ENCODE data around the gene POU3F3. TPM values are rescaled to one million over a fixed set of nuclear protein-coding genes. Genes with fewer than 3 reads are reported as not detected.
A peak's percentile ranks its signal among the peaks of the same experiment; 100 is the strongest.

The POU3F3 gene
- total RNA-seq, 1 donor from 2014 or later, result not detected

DNA sequence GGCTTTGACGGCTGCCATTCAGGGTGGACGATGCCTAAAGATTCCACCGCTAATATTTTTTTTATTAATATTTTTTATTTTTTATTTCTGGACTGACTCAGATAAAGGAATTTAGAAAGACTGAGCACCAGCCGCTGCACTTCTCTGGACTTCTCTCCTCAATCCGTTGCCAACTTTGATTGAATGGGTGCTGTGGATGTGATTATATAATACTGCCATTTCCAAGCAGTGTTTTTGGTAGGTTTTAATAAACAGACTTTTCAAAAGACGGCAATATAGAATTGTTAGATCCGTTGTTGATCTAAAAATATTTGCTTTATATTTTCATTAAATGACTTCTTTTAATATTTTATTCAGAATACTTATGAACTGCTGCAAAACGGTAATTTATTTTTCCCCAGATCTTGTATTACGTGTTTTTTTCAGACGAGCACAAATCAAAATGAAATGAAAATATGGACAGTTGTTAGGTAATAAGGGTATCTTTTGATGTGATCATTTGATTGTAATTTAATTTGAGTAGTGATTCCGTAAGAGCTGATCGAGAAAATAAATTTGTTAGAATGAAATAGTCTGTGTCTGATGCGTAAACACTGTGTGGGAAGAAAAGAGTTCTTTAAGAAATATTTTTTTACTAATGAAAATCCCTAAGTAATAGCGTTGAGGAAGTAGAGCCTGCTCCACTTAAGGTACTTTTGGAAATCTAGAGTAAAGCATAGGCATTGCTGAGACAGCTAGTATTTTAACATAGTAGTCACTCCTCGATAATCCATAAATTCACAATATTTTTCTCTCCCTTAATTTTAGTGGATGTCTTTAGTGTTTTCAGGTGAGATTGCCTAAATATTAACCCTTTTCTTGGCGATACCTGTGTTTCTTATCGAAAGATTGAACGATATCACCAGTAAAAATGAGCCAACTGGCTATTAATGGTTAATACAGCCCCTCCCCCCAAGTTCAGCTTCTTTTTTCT is 4.4 kb downstream of the POU3F3 start:
- intact Hi-C loops (cut with DNase I), result no loop called here
- DNase-seq (ENCODE audit: missing footprints) (no peak), ATAC-seq (no peak)

DNA sequence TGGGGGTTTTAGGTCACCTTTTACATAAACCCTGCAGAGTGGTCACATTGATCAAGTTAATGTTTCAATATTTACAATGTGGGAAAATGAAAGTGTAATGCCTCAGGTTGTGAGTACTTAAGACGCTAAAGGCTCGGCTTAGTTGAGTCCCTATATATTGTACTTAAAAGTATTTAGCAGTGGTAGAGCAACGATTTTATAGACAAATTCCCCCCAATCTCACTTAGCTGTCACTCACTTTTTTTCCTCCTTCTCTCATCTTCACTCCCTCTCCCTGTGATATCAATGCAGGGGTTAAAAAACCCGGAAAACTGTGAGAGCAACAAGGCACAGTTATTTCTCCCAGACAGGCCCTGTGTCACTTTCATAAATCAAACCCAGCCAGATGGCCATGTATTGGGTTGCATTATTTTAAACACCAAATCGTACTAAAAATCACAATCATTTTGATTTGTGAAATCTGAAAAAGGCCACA is 5.4 kb downstream of the POU3F3 start:
- intact Hi-C loops (cut with DNase I), result no loop called here
- DNase-seq (ENCODE audit: missing footprints) (no peak), ATAC-seq (no peak)

DNA sequence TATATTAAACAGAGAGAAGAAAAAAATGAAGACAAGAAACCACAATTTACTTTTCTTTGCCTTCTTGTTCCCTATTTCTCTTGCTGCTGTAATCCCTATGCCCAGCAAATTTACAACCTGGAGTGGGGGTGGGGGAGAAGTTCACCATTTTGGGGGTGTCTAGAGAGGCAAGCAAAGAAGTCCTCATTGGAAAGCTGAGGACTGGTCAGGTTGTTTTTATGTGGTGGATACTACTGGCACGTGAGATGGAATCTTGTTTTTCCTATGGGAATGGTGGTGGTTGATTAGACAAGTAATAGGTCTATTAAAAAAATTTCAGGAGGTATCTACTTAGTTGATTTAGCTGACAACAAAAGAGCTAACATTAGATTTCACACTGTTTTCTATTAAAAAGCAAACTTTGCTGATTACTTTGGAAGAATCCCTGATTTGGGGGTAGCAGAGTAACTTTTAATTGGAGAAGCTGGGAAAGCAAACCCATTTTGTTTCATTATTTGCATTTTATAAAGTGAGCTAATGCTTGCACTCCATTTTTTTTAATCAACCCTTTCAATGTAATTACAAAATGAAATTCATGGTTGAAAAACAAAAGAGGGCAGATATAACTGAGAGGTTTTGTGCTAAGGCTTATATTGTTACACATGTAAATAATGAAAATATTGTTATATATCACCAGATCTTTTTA is 6.0 kb downstream of the POU3F3 start:
- ATAC-seq (no peak), DNase-seq (ENCODE audit: missing footprints) (no peak)
- intact Hi-C loops (cut with DNase I), result no loop called here

DNA sequence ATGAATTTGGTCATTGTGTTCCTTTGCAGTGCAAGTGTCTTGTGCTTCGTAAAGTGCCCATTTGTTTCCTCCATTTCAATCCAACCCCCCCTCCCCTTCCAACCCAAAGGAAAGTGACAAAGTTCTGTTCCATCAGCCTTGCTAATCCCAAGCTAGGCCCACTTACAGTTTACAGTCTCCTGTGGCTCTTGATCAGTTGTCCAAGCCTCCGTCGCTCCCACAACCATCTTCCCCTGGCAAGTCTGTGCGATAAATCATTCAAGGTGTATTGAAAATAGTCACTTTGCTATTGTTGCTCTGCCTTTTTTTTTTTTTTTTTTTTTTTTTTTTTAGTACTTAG is 6.5 kb downstream of the POU3F3 start:
- DNase-seq (ENCODE audit: missing footprints), result no peak
- intact Hi-C loops (cut with DNase I), result no loop called here
- ATAC-seq, result no peak

DNA sequence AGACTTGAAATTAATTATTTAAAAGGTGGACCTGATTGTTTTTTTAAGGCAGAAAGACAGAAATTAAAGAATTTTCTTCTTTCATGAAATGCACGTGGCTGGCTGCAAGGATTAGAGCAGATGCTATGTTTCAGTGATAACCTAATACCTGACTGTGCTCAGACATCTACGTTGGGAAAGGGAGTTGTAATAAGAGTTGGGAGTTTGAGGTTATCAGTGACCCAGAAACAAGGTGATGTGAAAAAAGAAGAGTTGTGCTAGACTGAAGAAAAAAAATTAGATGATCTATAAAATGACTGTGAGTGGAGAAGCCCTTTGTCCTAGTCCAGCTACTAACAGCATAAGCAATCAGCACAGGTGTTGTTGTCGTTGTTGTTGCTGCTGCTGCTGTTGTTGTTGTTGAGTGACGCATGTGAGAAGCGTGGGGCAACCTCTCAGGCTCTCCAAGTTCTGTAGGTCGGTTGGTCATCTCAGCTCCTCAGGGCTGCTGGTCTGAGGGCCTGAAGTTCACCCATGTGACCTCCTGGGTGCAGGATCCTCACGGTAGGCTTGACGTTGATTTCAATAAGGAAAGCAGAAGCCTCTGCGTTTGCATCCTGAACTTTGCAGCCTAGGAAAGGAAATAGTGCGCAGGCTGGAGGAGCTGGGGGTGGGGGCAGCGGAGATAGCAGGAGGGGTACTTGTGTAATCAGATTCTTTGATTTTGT is 7.6 kb downstream of the POU3F3 start:
- intact Hi-C loops (cut with DNase I), result no loop called here
- no peak for DNase-seq (ENCODE audit: missing footprints)
- ATAC-seq, result no peak

DNA sequence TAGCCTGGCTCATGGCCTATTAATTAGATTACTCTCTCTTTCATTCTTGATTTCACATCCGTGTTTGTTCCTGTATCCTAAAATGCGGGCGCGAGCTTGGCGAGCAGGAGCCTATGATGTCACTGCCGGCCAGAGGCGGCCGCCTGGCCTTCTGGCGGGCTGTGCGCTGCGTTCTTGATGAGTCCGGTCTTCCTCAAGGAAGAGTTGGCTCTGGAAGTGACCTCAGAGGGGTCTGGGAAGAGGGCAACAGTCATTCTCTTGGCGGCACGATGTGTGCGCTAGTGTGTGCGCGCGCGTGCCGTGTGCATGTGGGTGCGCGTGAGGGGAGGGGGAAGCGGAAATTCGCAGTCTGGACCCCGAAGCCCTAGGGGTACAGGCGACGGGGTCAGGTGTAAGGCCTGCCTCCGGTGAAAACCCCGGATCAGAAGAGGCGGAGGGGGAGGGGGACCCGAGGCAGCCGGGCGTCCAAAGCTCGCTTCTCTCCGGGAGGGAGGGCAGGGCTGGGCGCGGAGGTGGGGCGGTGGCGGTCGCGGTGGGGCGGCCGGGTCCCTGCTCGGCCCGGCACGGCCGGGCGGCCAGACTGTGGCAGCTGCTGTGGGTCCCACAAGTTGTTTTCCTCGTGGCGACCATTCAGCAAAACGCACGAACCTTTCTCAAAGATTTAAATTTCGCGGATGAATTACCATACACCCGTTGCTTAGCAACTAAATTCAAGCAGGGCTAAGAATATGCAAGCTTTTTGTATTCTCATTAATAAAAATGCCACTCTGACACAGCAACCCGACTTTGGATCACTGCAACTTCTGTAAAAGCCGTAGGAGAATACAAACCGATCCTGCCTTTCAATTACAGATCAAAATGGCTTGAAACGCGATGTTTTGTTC is 8.4 kb downstream of the POU3F3 start:
- no peak for ATAC-seq
- intact Hi-C loops (cut with DNase I), result no loop called here
- peak; percentile 58 for DNase-seq (ENCODE audit: missing footprints)

DNA sequence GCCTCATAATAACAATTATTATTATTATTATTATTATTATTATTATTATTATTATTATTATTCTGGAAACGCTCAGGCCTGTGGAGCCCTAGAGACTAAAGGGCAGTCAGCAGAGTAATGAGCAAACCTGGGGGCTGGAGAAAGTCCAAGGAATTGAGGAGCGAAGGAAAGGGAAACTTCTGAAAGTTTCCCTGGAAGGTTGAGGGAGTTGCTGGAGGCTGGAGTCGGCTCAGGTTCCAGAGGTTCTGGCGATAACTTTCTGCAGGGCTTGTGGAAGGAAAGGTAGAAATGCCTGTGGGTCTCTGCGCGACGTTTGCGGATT is 9.2 kb downstream of the POU3F3 start:
- intact Hi-C loops (cut with DNase I), result no loop called here
- ATAC-seq, result no peak
- DNase-seq (ENCODE audit: missing footprints), result no peak

DNA sequence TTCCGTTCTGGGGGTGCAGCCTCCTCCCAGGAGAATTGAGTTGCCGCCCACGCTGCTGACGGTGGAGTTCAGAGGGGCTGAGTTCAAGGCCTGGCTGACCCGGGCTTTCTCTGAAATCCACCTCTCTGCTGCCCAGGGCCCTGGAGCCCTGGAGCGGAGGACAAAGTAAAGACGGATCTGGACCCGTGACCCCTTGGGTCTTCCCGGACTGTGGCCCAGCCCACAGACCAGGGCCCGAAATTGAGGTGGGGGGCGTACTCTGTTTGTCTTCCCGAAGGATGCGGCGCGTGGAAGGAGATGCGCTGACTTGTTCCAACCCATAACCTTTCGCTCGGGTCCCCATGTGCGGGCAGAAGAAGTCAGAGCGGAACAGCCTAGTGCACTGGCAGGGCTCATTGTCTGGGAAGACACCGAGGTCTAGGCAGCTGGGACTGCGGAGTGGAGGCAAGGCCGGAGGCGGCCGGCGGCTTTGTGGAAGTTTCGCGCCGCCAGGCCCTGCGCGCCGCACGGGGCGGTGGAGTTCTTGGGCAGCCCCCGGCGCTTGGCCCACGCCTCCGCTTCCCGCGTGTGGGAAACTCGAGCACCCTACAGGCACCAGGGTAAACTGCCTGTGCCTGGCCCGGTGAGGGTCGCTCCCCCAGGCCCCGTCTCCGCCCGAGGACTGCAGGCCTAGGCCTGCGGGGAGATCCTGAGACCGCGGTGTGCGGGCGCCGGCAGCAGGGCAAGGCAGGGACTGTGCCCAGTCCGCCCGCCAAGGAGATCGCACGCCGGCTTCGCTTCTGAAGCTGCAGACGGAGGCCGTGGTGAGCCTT is 9.8 kb downstream of the POU3F3 start:
- peak; percentile 66 for DNase-seq (ENCODE audit: missing footprints)
- no peak for ATAC-seq
- intact Hi-C loops (cut with DNase I), result no loop called here

DNA sequence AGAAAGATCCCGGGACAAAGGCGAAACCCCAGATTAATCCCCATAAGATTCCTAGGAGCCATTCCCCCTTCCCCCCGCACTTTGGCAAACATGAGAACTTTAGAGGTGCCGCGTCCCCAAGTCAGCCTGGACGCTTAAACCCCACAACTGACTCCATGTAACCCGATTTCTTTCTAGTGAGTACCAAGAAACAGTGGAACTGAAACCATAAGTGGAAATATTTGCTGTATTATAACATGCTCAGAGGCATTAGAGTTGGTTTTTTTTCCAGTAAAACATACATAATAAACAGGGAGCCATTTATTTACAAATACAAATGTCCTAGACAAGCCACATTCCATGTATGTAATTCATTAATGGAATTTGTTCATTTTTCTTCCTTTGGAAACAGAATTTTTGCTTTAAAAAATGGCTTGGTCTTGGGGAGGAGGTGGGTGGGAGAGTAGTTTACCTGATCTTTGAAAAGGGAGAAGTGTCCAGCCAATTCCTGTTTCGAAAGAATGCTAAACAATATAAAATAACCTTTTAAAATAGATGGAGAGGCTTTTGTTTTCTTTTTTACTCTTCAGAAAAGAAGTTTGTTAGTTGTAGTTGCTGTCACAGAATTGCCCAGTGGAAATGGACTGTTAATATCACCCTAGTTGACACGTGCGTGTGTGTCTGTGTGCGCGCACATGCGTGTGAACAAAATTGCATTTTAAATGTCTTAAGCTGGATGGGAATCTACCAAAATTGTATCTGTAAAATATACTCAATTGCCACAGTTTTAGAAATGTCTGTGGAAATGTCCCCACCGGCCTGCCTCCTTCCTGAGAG is 10.6 kb downstream of the POU3F3 start:
- intact Hi-C loops (cut with DNase I), result no loop called here
- ATAC-seq (no peak), DNase-seq (ENCODE audit: missing footprints) (no peak)

DNA sequence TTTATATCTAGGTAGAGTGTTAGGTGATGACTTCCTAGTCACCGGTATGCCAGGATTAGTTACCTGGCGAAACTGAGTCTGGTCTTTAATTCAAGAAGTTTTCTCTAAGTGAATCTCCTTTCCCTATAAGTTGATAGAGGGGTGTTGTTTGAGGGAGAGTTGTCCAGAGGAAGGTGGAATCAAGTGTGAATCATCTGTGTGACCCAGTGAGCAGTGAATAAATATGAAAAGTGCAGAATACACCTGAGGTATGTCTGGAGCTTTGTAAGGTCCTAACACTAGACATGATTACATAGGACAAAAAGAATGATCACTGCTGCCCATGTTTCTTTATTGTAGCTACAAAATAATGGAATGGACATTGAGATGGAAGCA is 11.2 kb downstream of the POU3F3 start:
- intact Hi-C loops (cut with DNase I), result no loop called here
- DNase-seq (ENCODE audit: missing footprints) (no peak), ATAC-seq (no peak)

DNA sequence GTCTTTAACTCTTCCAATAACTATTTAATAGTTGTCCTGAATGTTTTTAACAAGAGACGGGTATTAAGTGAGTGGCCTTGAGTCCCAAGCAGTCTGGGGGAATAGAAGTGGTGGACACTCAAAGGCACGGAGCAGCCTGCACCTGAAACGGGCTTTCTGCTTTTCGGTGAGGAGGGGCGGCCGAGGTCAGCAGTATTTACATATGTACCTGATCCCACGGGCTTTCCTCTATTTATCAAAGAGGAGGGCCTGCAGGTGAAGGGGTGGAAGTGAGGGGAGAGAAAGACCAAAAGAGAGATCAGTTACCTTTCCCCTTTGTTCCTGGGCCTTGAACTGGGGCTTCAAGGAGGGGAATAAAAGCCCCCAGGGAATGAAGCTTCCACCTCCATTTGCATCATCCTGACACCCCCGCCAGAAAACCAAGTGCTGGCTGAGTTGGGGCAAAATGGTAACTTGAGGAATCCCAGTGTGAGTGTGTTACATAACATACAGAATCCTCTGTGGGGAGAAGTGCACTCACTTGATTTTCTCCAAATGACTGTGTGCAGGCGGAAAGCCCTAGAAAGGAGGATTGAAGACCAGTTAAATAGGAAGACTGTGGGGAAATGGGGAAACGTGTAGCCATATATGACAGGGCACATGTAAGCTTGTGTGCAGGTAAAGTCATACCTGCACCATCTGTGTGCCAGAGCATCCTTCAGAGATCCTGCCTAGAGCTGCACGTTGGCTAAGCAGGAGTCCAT is 12.4 kb downstream of the POU3F3 start:
- intact Hi-C loops (cut with DNase I), result no loop called here
- no peak for ATAC-seq
- no peak for DNase-seq (ENCODE audit: missing footprints)

DNA sequence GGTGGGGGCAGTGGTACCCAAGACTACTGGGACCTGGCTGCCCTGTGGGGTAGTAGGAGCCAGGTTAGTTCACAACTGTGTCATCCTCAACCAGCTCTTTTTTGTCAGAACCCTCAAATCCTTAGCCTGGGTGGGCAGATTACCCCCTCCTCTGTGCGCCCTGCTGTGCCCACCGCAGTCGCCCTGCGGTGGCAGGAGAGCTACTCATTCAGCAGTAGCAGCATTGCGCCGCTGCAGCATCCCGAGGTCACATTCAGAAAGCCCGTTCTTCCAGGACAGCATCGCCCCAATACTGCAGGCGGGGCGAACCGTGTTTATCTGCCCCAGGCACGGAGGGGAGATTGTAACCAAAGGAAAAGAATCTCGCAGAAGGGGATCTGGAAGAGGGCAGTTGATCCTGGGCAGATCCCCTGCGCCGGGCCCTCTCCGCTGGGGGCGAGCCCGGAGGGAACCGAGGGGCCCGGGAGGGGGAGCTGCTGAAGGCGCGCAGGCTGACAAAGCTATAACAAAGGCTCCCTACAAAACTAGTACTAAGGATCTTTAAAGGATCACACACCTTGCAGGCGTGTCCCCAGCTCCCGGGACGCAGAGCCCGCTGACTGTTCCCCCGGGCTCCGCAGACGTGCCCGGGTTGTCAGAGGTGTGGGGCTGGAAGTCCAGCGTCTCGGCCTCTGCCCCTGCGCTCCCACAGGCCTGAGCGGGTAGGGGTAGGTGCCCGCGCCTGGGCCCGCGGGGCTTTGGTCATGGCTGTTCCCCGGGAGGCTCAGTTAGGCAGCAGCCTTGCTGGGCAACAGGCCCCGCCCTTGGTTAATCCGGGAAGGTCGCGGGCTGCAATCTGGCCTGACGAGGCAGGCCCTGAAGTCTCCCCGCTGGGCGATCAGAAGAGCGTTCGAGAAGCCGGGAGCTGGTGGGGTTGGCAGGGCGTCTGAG is 13.2 kb downstream of the POU3F3 start:
- intact Hi-C loops (cut with DNase I), result no loop called here
- ATAC-seq (no peak), DNase-seq (ENCODE audit: missing footprints) (peak; percentile 64)

DNA sequence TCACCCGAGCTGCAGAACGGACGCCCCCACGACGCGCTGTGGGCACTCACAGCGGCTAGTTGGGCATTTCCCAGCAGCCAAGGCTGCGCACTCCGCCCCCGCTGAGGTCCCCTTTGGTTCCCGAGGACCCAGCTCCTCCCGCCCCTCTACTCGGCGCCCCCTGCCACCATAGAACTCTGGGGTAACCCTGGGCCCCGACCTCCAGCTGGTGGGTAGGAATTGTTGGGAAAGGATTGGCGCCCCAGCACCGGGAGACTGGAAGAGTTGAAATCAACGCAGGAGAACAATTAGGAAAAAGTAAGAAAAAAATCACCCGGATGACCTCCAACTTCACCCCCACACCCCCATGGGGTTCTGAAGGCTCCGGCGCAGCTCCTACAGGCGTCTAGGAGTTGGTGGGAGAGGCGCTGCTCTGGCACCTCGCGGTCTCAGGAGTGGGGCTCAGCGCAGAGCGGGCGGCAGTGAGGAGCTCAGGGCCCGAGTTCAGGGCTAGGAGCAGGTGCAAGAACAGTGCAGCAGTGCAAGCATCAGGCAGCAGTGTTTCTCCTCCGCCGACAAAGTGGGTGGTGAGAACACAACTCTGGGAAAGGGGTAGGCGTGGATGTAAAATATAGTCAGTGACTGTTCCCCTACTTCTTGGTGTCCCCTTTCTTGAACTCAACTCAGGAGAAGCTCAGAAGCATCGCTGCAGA is 14.0 kb downstream of the POU3F3 start:
- no peak for DNase-seq (ENCODE audit: missing footprints)
- intact Hi-C loops (cut with DNase I), result no loop called here
- ATAC-seq, result no peak

DNA sequence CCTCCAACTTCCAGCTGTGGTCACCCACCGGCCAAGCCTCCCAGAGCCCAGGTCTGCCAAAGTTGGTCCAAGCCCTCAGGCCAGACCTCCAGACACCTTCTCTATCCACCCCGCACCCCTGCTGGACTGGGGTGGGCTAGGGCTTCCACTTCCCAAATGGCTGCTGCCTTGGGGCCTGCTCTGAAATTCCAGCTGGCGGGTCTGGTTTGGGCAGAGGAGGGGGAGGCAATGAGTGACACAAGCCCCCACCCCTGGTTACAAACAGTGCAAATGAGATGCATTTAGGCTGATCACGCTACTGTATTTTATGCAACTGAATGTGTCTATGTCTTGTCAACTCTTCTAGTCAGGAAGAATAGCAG is 14.6 kb downstream of the POU3F3 start:
- ATAC-seq (no peak), DNase-seq (ENCODE audit: missing footprints) (no peak)
- intact Hi-C loops (cut with DNase I), result no loop called here
